Thoracic aorta (tissue), 2 donors: ENCODE measurements around the gene SLC35B3. TPM values are rescaled to one million over a fixed set of nuclear protein-coding genes. Genes with fewer than 3 reads are reported as not detected.
A peak's percentile ranks its signal among the peaks of the same experiment; 100 is the strongest.

Experiments
- ATAC-seq: fragments of 150-250 bp; one replicate; pipeline ENCODE4 v1.8.0; 2017; ENCODE audit warnings: low read depth; ENCODE audit not compliant: insufficient number of reproducible peaks, low FRiP score
- DNase-seq: peaks from one replicate; pipeline ENCODE4 v3.0.0-alpha.2; 2020; ENCODE audit warnings: low spot score
- H3K27ac ChIP-seq, 2 donors: fragments of 200-600 bp; sonication (generic); 1 replicate in 1 of 2; 2 replicates in 1 of 2; pipeline ENCODE4 v1.5.1; 2016; ENCODE audit warnings: mild to moderate bottlenecking in 2 of 2, moderate library complexity in 2 of 2
- H3K27me3 ChIP-seq: fragments of 200-600 bp; sonication (generic); replicated peaks from 2 replicates; pipeline ENCODE4 v1.6.0; 2016; ENCODE audit warnings: mild to moderate bottlenecking; ENCODE audit not compliant: insufficient read depth
- H3K36me3 ChIP-seq: fragments of 200-600 bp; sonication (generic); one replicate; pipeline ENCODE4 v1.5.1; 2016
- H3K4me1 ChIP-seq, 2 donors: fragments of 200-600 bp; sonication (generic); 1 replicate in 1 of 2; 2 replicates in 1 of 2; pipeline versions ENCODE4 v1.5.1 to v1.6.0; 2016; ENCODE audit warnings: low read depth in 2 of 2, mild to moderate bottlenecking in 1 of 2; ENCODE audit not compliant: control insufficient read depth in 1 of 2
- H3K4me3 ChIP-seq: fragments of 200-600 bp; sonication (generic); 2 replicates; pipeline ENCODE4 v1.5.1; 2016; ENCODE audit warnings: mild to moderate bottlenecking
- H3K9me3 ChIP-seq: fragments of 200-600 bp; sonication (generic); 2 replicates; pipeline ENCODE4 v1.5.1; 2016
- total RNA-seq, 2 donors: library from RNA; depleted of rRNA; stranded (reverse); fragments of >200 nt; gene quantifications; one replicate each; pipeline versions ENCODE4 v1.1.0 to v1.2.3, GENCODE V29; 2016
- TF ChIP-seq, protein P1 (sequence below): fragments of 200-600 bp; sonication (generic); IDR thresholded peaks from one replicate; pipeline ENCODE4 v1.5.1; 2019; ENCODE audit warnings: antibody characterized with exemption

SLC35B3 gene
- 10 to 100 TPM in 1 of 2 donors, 1 to 10 TPM in 1; 8.6 to 12.0 TPM for total RNA-seq

DNA sequence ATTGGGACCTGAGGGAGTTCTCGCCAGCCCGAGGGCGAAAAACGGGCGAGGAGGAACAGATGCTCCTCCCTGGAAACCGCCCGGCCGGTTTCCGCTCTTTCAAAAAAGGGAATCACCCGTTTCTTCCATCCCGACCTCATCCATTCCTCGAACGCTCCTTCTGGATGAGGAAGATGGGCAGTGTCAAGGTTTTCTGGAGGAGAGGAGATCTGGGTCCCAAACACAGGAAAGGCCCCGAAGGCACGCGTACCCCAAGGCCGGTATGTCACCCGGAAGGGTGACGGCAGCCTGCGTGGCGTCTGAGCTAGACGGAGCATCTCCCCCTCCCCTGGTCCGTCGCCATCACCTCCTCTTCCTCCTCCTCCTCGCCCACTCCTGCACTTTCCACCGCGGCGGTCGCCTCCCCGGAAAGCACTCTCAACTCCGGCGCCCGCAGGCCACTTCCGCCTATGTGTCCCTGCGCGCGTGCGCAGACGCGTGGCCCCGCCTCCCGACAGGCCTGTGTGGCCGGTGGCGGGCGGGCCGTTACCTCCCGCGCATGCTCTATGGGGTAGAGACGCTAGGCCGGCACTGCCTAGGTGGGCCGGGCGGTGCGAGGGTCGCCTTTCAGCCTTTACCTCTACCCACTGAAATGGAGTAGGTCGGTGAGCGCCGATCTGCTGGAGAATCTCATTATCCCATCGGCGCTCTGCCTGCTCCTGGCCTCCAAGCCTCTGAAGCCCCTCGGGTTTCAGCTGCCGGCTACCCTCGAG lies at the start of gene SLC35B3:
Gene SLC35B3 (minus strand): TSS at position 453 of the 752 bp plus-strand sequence.
- H3K27ac ChIP-seq, result peak within 1 kb of the TSS; percentile 76 to 81
- peak; percentile 81 for ATAC-seq
- TF ChIP-seq, protein P1, sequence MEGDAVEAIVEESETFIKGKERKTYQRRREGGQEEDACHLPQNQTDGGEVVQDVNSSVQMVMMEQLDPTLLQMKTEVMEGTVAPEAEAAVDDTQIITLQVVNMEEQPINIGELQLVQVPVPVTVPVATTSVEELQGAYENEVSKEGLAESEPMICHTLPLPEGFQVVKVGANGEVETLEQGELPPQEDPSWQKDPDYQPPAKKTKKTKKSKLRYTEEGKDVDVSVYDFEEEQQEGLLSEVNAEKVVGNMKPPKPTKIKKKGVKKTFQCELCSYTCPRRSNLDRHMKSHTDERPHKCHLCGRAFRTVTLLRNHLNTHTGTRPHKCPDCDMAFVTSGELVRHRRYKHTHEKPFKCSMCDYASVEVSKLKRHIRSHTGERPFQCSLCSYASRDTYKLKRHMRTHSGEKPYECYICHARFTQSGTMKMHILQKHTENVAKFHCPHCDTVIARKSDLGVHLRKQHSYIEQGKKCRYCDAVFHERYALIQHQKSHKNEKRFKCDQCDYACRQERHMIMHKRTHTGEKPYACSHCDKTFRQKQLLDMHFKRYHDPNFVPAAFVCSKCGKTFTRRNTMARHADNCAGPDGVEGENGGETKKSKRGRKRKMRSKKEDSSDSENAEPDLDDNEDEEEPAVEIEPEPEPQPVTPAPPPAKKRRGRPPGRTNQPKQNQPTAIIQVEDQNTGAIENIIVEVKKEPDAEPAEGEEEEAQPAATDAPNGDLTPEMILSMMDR, result no peak
- H3K4me1 ChIP-seq, result peaks cover 14 to 24% of the 10 kb centered on the region in 2 donors
- no peaks in the 10 kb centered on the region for H3K27me3 ChIP-seq
- H3K4me3 ChIP-seq, result peak within 1 kb of the TSS; percentile 85
- no peaks in the 10 kb centered on the region for H3K36me3 ChIP-seq
- peak; percentile 90 for DNase-seq
- H3K9me3 ChIP-seq, result no peaks in the 10 kb centered on the region

DNA sequence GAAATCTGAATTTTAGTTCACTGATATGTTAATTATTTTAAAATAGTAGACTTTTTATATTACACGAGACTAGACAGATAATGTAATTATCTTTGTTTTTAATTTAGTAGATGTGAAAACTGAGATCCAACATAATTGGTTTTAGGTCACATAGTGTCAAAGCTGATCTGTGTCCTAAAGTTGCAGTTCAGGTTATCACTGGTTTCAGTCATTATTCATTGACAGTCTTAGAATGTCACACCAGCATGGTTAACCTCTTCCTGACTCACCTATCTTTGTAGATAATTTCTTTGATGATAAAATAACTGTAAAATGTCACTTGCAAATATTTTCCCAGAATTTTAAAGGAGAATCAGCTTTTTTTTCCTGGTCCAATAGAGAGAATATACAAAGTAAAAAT lies 48.3 kb upstream of the SLC35B3 start:
- H3K4me1 ChIP-seq, result no peaks in the 10 kb centered on the region
- ATAC-seq (no peak), DNase-seq (no peak)
- TF ChIP-seq, protein P1, result no peak
- no peak overlapping the region for H3K27ac ChIP-seq
- no peak overlapping the region for H3K4me3 ChIP-seq
- H3K9me3 ChIP-seq, result no peaks in the 10 kb centered on the region
- no peaks in the 10 kb centered on the region for H3K27me3 ChIP-seq
- no peaks in the 10 kb centered on the region for H3K36me3 ChIP-seq

DNA sequence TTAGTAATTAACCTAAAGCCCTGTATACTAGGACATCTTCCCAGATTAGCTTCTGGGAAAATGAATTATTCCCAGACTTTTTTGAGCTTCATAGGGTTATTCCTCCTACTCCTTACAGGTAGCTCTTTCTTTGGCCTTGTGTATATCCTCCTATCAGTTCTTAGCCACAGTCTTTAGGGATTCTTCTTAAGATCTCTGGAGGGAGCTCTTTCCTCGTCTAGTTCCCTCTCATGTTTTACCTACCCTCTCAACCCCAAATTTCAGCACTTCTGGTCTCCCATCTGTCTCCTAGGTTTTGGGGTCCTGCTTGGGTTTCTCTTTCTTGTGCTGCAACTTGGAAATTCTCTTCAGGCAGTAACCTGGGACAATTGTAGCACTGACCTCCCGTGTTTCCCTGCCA lies 46.4 kb upstream of the SLC35B3 start:
- no peaks in the 10 kb centered on the region for H3K27me3 ChIP-seq
- no peak overlapping the region for H3K27ac ChIP-seq
- TF ChIP-seq, protein P1, result no peak
- H3K36me3 ChIP-seq, result no peaks in the 10 kb centered on the region
- no peaks in the 10 kb centered on the region for H3K9me3 ChIP-seq
- ATAC-seq, result no peak
- DNase-seq, result no peak
- H3K4me3 ChIP-seq, result no peak overlapping the region
- H3K4me1 ChIP-seq, result no peaks in the 10 kb centered on the region

DNA sequence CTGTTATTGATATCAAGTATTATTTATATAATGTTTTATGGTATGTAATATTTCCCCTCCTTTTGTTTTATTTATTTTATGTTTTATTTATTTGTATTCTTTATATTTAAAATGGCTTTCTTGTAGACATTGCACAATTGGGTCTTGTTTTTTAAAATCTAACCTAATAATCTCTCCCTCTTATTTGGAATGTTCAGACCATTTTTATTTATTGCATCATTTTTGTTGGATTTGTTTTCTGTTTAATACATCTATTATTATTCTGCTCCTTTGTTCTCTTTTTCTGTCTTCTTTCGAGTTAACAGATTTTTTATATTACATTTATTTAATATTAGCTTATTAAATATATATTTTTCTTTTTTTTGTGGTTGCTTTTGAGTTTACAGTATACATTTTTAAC lies 43.1 kb upstream of the SLC35B3 start:
- no peaks in the 10 kb centered on the region for H3K27me3 ChIP-seq
- TF ChIP-seq, protein P1, result no peak
- no peak overlapping the region for H3K4me3 ChIP-seq
- no peak for DNase-seq
- H3K4me1 ChIP-seq, result no peaks in the 10 kb centered on the region
- no peak for ATAC-seq
- no peaks in the 10 kb centered on the region for H3K9me3 ChIP-seq
- H3K27ac ChIP-seq, result no peak overlapping the region
- no peaks in the 10 kb centered on the region for H3K36me3 ChIP-seq

DNA sequence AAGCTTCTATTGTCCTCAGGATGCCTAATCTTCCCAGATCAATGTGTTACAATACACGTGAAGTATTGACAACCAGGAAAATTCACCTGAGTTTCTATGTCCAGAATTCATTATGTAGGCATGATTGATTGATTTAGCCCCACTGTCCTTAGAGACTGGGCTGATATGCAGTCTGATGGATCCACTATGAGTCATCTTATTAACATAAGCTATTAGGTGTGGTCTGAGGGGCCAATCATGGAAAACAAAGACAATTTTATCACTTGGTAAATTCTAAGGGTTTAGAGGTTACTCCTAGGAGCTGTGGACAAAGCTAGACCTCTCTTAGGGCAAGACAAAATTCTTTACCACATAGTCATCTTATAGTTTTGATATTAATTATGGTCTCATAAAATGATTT lies 41.3 kb upstream of the SLC35B3 start:
- TF ChIP-seq, protein P1, result no peak
- Histone ChIP-seq H3K9me3 (no peaks in the 10 kb centered on the region), H3K36me3 (no peaks in the 10 kb centered on the region), H3K4me1 (no peaks in the 10 kb centered on the region), H3K27ac (no peak overlapping the region), H3K4me3 (no peak overlapping the region), H3K27me3 (no peaks in the 10 kb centered on the region)
- ATAC-seq, result no peak
- no peak for DNase-seq
